Naive thymus-derived CD4-positive, alpha-beta T cell (primary cell): ENCODE results near the gene INSL3. TPM values are rescaled to one million over a fixed set of nuclear protein-coding genes. Genes with fewer than 3 reads are reported as not detected.

Experiments
- ATAC-seq: fragments of 150-1000 bp; cut with Tn5 transposase; 2 replicates; pipeline ENCODE4 v1.10.0; 2021; ENCODE audit warnings: mild to moderate bottlenecking, moderate library complexity
- CTCF ChIA-PET: fragments of 350-600 bp; sonication (Branson Sonifier 250); formaldehyde crosslinking; loops from one replicate; lab custom pipeline; 2021; ENCODE audit warnings: antibody characterized with exemption; lab: Charles Lee
- POLR2A ChIA-PET: fragments of 350-600 bp; sonication (Branson Sonifier 250); formaldehyde crosslinking; loops from one replicate; lab custom pipeline; 2021; ENCODE audit warnings: antibody characterized with exemption, inconsistent platforms; lab: Charles Lee
- DNase-seq, 9 donors: peaks; one replicate each; pipeline versions ENCODE4 v3.0.0 to v3.0.0-alpha.2; 2020 to 2022; ENCODE audit warnings: mixed read lengths in 1 of 9
- H3K27ac ChIP-seq: one replicate; pipeline ENCODE4 v1.7.0; 2013; ENCODE audit warnings: mild to moderate bottlenecking, low read depth, low read length, moderate library complexity
- H3K27me3 ChIP-seq, 2 donors: one replicate each; pipeline ENCODE4 v1.7.0; 2013; ENCODE audit warnings: low read length in 2 of 2, mild to moderate bottlenecking in 2 of 2, moderate library complexity in 2 of 2; ENCODE audit not compliant: control insufficient read depth in 2 of 2, insufficient read depth in 2 of 2
- H3K36me3 ChIP-seq, 3 experiments: 1 replicate in 2 of 3; 2 replicates in 1 of 3; pipeline ENCODE4 v1.7.0; 2013; ENCODE audit warnings: low read length in 3 of 3, mild to moderate bottlenecking in 3 of 3, moderate library complexity in 1 of 3; ENCODE audit not compliant: insufficient read depth in 3 of 3, control insufficient read depth in 2 of 3
- H3K4me1 ChIP-seq, 2 donors: one replicate each; pipeline ENCODE4 v1.7.0; 2013; ENCODE audit warnings: low read length in 2 of 2, mild to moderate bottlenecking in 2 of 2, moderate library complexity in 1 of 2; ENCODE audit not compliant: control insufficient read depth in 2 of 2, insufficient read depth in 2 of 2
- H3K4me3 ChIP-seq: 2 replicates; pipeline ENCODE4 v1.7.0; 2013; ENCODE audit warnings: mild to moderate bottlenecking, low read length
- H3K9me3 ChIP-seq, 3 experiments: 1 replicate in 2 of 3; 2 replicates in 1 of 3; pipeline ENCODE4 v1.7.0; 2013; ENCODE audit warnings: low read length in 3 of 3; ENCODE audit not compliant: control insufficient read depth in 2 of 3
- H3K27ac Mint-ChIP-seq, 9 donors: one replicate each; pipeline ENCODE4 v1.8.0; 2020 to 2022; ENCODE audit warnings: mixed read lengths in 9 of 9, mild to moderate bottlenecking in 8 of 9, moderate library complexity in 5 of 9, inconsistent platforms in 2 of 9
- H3K27me3 Mint-ChIP-seq, 5 donors: one replicate each; pipeline ENCODE4 v1.8.0; 2021 to 2022; ENCODE audit warnings: mixed read lengths in 5 of 5, mild to moderate bottlenecking in 1 of 5
- H3K36me3 Mint-ChIP-seq, 5 donors: one replicate each; pipeline ENCODE4 v1.8.0; 2020 to 2022; ENCODE audit warnings: mixed read lengths in 5 of 5, mild to moderate bottlenecking in 3 of 5, inconsistent platforms in 1 of 5
- H3K4me1 Mint-ChIP-seq, 7 donors: one replicate each; pipeline ENCODE4 v1.8.0; 2020 to 2022; ENCODE audit warnings: mixed read lengths in 7 of 7, mild to moderate bottlenecking in 3 of 7, inconsistent platforms in 1 of 7
- H3K4me3 Mint-ChIP-seq, 10 donors: one replicate each; pipeline ENCODE4 v1.8.0; 2020 to 2022; ENCODE audit warnings: mild to moderate bottlenecking in 10 of 10, mixed read lengths in 10 of 10, moderate library complexity in 6 of 10, inconsistent platforms in 2 of 10
- H3K9me3 Mint-ChIP-seq, 11 donors: one replicate each; pipeline ENCODE4 v1.8.0; 2020 to 2022; ENCODE audit warnings: mixed read lengths in 11 of 11, mild to moderate bottlenecking in 4 of 11, inconsistent platforms in 1 of 11, moderate library complexity in 1 of 11
- intact Hi-C, 2 donors: fragments of 100-400 bp; cut with micrococcal nuclease; formaldehyde crosslinking; loops; one replicate each; pipeline ENCODE4 v1.15.1; 2023
- polyA plus RNA-seq, 2 donors: library from polyadenylated mRNA; unstranded; fragments of 300-500 nt; fragmentation: Illumina TruSeq; gene quantifications; one replicate each; pipeline ENCODE4 v1.2.3, GENCODE V29; 2021
- total RNA-seq, 6 experiments: library from RNA in 5 of 6; stranded (reverse) in 5 of 6; gene quantifications; 1 replicate in 5 of 6; 2 replicates in 1 of 6; pipeline ENCODE4 v1.2.3 and lab custom pipeline; 2021 to 2026

Gene INSL3
- total and polyA plus RNA-seq, 7 experiments from 2014 or later = 2.0 to 11.1 (median 6.2) TPM

DNA sequence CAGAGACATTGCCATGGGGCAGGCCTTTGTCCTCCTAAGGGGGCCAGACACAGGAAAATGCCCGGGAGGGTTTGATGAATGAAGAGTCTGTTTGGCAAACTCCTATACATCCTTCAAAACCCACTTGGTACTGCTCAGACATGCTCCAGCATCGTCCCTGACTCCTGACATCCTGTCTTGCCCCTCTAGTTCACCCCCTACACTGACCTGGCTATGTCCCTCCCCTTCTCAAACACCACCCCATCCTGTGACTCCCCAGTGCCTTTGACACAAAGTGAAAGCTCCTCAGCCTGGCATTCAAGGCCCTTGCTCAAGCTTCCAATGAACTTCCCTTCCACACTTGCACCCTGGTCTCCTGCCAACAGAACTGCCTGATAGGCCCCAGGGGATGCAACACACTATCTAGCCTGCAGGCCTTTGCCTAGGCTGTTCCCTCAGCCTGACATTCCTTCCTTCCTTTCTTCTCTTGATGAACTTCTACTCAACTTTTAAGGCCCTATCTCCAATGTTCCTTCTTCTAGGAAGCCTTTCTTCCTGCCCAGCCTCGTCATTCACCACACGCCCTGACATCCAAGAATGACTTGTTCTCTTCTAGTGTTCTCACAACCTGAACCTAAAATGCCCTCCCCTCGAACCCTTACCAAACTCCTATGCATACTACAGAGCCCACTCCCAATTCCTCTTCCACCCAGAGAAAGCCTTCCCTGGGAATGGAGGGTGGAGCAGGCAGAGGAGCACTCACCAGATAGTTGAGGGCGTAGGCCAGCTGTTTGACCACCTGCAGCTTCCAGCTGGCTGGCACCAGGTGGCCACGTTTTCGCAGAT lies 14.1 kb upstream of the INSL3 start:
- intact Hi-C loops = no loop called here
- Histone ChIP-seq H3K9me3 (no peaks in the 10 kb centered on the region), H3K36me3 (peaks cover 40 to 96% (median 53%) of the 10 kb centered on the region in 3 experiments), H3K4me1 (no peaks in the 10 kb centered on the region), H3K4me3 (no peak overlapping the region), H3K27me3 (no peaks in the 10 kb centered on the region), H3K27ac (peak overlapping the region; percentile 46)
- ATAC-seq (no peak), DNase-seq (no peak)
- peaks cover 19 to 69% (median 22%) of the 10 kb centered on the region in 5 donors for H3K36me3 Mint-ChIP-seq
- POLR2A ChIA-PET = interaction anchor here (1.2 to 1.4 kb wide), 2 partner anchors 12 to 15 kb away, joined by 4 to 5 read pairs; partner anchors contain the start of gene JAK3
- H3K9me3 Mint-ChIP-seq = peaks cover 0 to 5% (median 0%) of the 10 kb centered on the region in 11 donors
- peaks cover 14 to 43% (median 19%) of the 10 kb centered on the region in 7 donors for H3K4me1 Mint-ChIP-seq
- peak overlapping the region; percentile 22 to 91 (median 72) for H3K27ac Mint-ChIP-seq
- CTCF ChIA-PET = interaction anchor here (1.2 kb wide), 1 partner anchor 10 kb away, joined by 3 read pairs; no protein-coding TSS in a partner anchor
- H3K4me3 Mint-ChIP-seq = no peak overlapping the region
- H3K27me3 Mint-ChIP-seq = no peaks in the 10 kb centered on the region

GRCh38 chr19:17834350-17835181 lies 13.2 kb upstream of the INSL3 start:
- intact Hi-C loops = no loop called here
- Mint-ChIP-seq H3K27me3 (no peaks in the 10 kb centered on the region), H3K4me3 (no peak overlapping the region), H3K4me1 (peaks cover 14 to 40% (median 18%) of the 10 kb centered on the region in 7 donors), H3K27ac (peak overlapping the region in 4 of 9 donors; percentile 17 to 83 (median 26)), H3K9me3 (peaks cover 0 to 5% (median 0%) of the 10 kb centered on the region in 11 donors), H3K36me3 (peaks cover 18 to 69% (median 22%) of the 10 kb centered on the region in 5 donors)
- CTCF ChIA-PET = interaction anchor here (1.2 kb wide), 1 partner anchor 11 kb away, joined by 3 read pairs; no protein-coding TSS in a partner anchor
- H3K36me3 ChIP-seq = peaks cover 33 to 96% (median 50%) of the 10 kb centered on the region in 3 experiments
- no peaks in the 10 kb centered on the region for H3K27me3 ChIP-seq
- no peaks in the 10 kb centered on the region for H3K9me3 ChIP-seq
- ATAC-seq = no peak
- POLR2A ChIA-PET = interaction anchor here (1.0 to 1.4 kb wide), 3 partner anchors 8 to 14 kb away, joined by 3 to 5 read pairs (median 4); partner anchors contain the start of gene JAK3
- no peaks in the 10 kb centered on the region for H3K4me1 ChIP-seq
- H3K27ac ChIP-seq = peak overlapping the region; percentile 46
- no peak for DNase-seq
- no peak overlapping the region for H3K4me3 ChIP-seq

DNA sequence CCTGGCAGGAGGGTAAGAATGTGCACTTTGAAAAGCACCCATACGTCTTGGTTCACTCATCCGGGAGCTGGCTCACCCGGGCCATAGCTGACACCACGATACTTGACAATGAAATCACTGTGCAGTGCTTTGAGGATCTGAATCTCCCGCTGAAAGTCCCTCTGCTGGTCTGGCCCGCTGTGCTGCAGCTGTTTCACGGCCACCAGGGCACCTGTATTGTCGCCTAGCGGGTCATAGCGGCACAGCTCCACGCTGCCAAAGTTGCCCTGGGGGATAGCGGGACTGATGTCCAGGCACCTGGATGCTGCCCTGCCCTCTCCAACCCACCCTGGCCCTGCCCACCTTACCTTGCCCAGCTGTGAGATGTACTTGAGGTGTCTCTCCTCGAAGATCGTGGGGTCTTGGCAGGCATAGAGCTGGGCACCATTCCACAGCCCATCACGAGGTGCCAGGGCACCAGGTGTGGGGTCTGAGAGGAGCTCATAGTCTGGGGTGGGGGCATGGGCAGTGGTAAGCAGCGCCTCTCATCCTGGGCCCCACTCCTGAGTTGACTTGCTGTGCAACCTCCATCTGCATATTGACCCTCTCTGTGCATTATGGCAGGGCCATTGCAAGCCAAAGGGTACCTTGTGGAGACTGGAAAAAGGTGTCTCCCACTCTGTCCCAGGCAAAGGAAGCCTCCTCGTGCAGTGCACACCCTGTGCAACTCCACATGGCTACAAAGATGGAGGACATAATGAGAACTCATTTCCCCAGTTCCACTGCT lies 11.3 kb upstream of the INSL3 start:
- no peak overlapping the region for H3K27ac ChIP-seq
- H3K4me3 ChIP-seq = no peak overlapping the region
- intact Hi-C loops = loop anchor here in 1 of 2 donors (2.0 kb wide), 1 partner anchor 14 kb away; the partner anchor contains the start of gene JAK3
- CTCF ChIA-PET = interaction anchor here (0.6 kb wide), 2 partner anchors 28 to 371 kb away, joined by 3 to 5 read pairs; no protein-coding TSS in a partner anchor
- POLR2A ChIA-PET = interaction anchor here (0.6 to 1.4 kb wide), 5 partner anchors 13 to 107 kb away, joined by 3 to 4 read pairs (median 3); no protein-coding TSS in a partner anchor
- no peaks in the 10 kb centered on the region for H3K9me3 ChIP-seq
- Mint-ChIP-seq H3K36me3 (peaks cover 19 to 65% (median 25%) of the 10 kb centered on the region in 5 donors), H3K4me3 (no peak overlapping the region), H3K4me1 (peaks cover 10 to 36% (median 21%) of the 10 kb centered on the region in 7 donors), H3K9me3 (peaks cover 0 to 5% (median 0%) of the 10 kb centered on the region in 11 donors), H3K27ac (peak overlapping the region in 6 of 9 donors; percentile 10 to 74 (median 14)), H3K27me3 (no peaks in the 10 kb centered on the region)
- H3K4me1 ChIP-seq = no peaks in the 10 kb centered on the region
- peaks cover 19 to 95% (median 44%) of the 10 kb centered on the region in 3 experiments for H3K36me3 ChIP-seq
- no peak for DNase-seq
- no peak for ATAC-seq
- no peaks in the 10 kb centered on the region for H3K27me3 ChIP-seq

DNA sequence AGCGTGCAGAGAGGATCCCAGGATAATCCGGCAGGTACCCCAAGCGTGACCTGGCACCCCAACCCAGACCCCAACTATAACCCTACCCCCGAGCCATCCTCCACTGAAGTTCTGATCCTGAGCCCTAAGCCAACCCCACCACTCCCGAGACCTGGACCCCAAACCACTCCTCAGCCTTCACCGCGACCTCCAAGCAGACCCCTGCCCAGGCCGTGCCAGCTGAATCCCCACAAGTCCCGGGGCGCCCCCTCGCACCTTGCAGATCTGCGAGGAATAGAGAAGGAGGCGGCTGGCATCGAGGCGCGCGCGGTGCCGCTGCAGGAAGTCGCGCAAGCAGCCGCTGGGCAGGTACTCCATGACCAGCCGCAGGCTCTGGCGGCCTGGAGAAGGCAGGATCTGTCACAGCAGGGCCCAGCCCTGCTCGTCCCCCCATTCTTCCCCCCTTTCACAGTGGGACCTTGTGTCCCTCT lies 10.1 kb upstream of the INSL3 start:
- Mint-ChIP-seq H3K27ac (peak overlapping the region in 4 of 9 donors; percentile 10 to 77 (median 42)), H3K4me1 (peaks cover 7 to 32% (median 18%) of the 10 kb centered on the region in 7 donors), H3K36me3 (peaks cover 16 to 64% (median 22%) of the 10 kb centered on the region in 5 donors), H3K4me3 (no peak overlapping the region), H3K9me3 (peaks cover 0 to 5% (median 0%) of the 10 kb centered on the region in 11 donors), H3K27me3 (no peaks in the 10 kb centered on the region)
- ChIA-PET POLR2A (interaction anchor here (0.8 kb wide), 1 partner anchor 106 kb away, joined by 3 read pairs; no protein-coding TSS in a partner anchor), CTCF (no interaction called here)
- ATAC-seq = no peak
- Histone ChIP-seq H3K9me3 (no peaks in the 10 kb centered on the region), H3K4me3 (no peak overlapping the region), H3K36me3 (peaks cover 19 to 96% (median 40%) of the 10 kb centered on the region in 3 experiments), H3K27ac (peak overlapping the region; percentile 21), H3K4me1 (no peaks in the 10 kb centered on the region), H3K27me3 (no peaks in the 10 kb centered on the region)
- intact Hi-C loops = no loop called here
- DNase-seq = no peak

DNA sequence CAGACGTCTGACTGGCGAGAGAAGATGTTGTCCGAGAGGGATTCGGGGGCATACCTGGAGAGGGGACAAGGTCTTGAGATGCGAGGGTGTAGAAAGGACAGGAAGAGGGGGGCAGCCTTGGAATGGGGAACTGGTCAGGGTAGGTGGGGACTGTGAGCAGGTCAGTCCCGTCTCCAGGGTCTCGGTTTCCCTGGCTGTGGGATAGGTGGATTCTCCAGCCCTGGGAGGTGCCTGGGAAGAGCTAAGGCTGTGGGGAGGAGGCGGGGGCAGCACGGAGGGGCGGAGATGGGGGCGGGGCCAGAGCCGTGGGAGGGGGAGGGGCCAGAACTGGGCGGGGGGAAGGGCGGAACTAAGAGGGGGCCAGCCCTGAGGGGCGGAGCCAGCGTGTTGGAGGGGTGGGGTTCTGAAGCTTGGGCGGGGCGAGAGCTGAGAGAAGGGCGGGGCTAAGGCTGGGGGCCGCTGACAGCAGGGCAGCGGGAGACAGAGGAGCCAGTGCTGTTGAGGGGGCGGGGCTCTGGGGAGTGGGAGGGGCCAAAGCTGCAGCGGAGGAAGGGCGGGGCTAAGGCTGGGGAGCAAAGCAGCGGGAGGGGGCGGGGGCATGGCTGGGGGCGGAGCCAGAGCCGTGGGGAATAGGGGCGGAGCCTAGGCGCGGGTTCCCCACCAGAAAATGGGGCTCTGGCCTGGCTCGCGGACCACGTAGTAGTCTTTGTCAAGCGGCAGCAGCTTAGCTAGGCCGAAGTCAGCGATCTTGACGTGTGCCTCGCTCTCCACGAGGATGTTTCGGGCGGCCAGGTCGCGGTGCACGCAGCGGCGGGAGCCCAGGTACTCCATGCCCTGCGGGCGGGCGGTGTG lies 9.5 kb upstream of the INSL3 start:
- Mint-ChIP-seq H3K9me3 (peaks cover 0 to 5% (median 0%) of the 10 kb centered on the region in 11 donors), H3K27ac (peak overlapping the region in 3 of 9 donors; percentile 7 to 59 (median 22)), H3K27me3 (no peaks in the 10 kb centered on the region), H3K36me3 (peaks cover 10 to 61% (median 21%) of the 10 kb centered on the region in 5 donors), H3K4me3 (no peak overlapping the region), H3K4me1 (peaks cover 6 to 26% (median 11%) of the 10 kb centered on the region in 7 donors)
- intact Hi-C loops = no loop called here
- Histone ChIP-seq H3K4me1 (no peaks in the 10 kb centered on the region), H3K36me3 (peaks cover 19 to 92% (median 39%) of the 10 kb centered on the region in 3 experiments), H3K27me3 (no peaks in the 10 kb centered on the region), H3K4me3 (no peak overlapping the region), H3K9me3 (no peaks in the 10 kb centered on the region), H3K27ac (peak overlapping the region; percentile 21)
- CTCF ChIA-PET = no interaction called here
- DNase-seq (peak in 8 of 9 donors; percentile 21 to 66 (median 36)), ATAC-seq (peak; percentile 88)
- POLR2A ChIA-PET = interaction anchor here (0.9 kb wide), 1 partner anchor 19 kb away, joined by 5 read pairs; no protein-coding TSS in a partner anchor
